CD14-positive monocyte (primary cell): ENCODE results near the gene SNX18. TPM values are rescaled to one million over a fixed set of nuclear protein-coding genes. Genes with fewer than 3 reads are reported as not detected.
A peak's percentile ranks its signal among the peaks of the same experiment; 100 is the strongest.

ENCODE experiments used
- DNase-seq, 3 donors: peaks; one replicate each; pipeline ENCODE4 v3.0.0-alpha.2; 2011 to 2022
- H2AFZ ChIP-seq: 2 replicates; pipeline ENCODE4 v1.6.0; 2012; ENCODE audit warnings: mild to moderate bottlenecking, low read depth, low read length, inconsistent platforms; ENCODE audit not compliant: insufficient read depth, poor library complexity, severe bottlenecking
- H3K27ac ChIP-seq, 2 donors: 1 replicate in 1 of 2; 2 replicates in 1 of 2; pipeline ENCODE4 v1.5.1; 2012 to 2013; ENCODE audit warnings: low read length in 2 of 2, control low read depth in 1 of 2, inconsistent platforms in 1 of 2, low read depth in 1 of 2, mild to moderate bottlenecking in 1 of 2
- H3K27me3 ChIP-seq, 2 donors: one replicate each; pipeline versions ENCODE4 v1.6.0 to v1.6.1; 2011 to 2013; ENCODE audit warnings: low read length in 2 of 2; ENCODE audit not compliant: control insufficient read depth in 2 of 2, insufficient read depth in 2 of 2
- H3K36me3 ChIP-seq, 2 donors: replicated peaks in 1 of 2; 1 replicate in 1 of 2; 2 replicates in 1 of 2; pipeline versions ENCODE4 v1.5.1 to v1.6.1; 2012 to 2013; ENCODE audit warnings: low read length in 2 of 2, control low read depth in 1 of 2, inconsistent platforms in 1 of 2, mild to moderate bottlenecking in 1 of 2; ENCODE audit not compliant: insufficient read depth in 2 of 2, control insufficient read depth in 1 of 2
- H3K4me1 ChIP-seq, 2 donors: 1 replicate in 1 of 2; 2 replicates in 1 of 2; pipeline versions ENCODE4 v1.5.1 to v1.6.1; 2012 to 2013; ENCODE audit warnings: low read length in 2 of 2, control low read depth in 1 of 2, inconsistent platforms in 1 of 2, mild to moderate bottlenecking in 1 of 2, moderate library complexity in 1 of 2; ENCODE audit not compliant: insufficient read depth in 2 of 2, control insufficient read depth in 1 of 2
- H3K4me2 ChIP-seq: replicated peaks from 2 replicates; pipeline ENCODE3; 2012; ENCODE audit warnings: low read length, moderate library complexity, mild to moderate bottlenecking; ENCODE audit not compliant: poor library complexity, severe bottlenecking; ENCODE audit errors: extremely low read depth
- H3K4me3 ChIP-seq, 3 experiments: fragments of 200-600 bp in 1 of 3; sonication (generic) in 1 of 3; replicated peaks in 1 of 3; 1 replicate in 2 of 3; 2 replicates in 1 of 3; pipeline ENCODE4 v1.5.1; 2011 to 2013; ENCODE audit warnings: low read length in 3 of 3, mild to moderate bottlenecking in 3 of 3, control low read depth in 2 of 3, low read depth in 2 of 3, inconsistent platforms in 1 of 3, moderate library complexity in 1 of 3
- H3K79me2 ChIP-seq: 2 replicates; pipeline ENCODE4 v1.6.0; 2012; ENCODE audit warnings: mild to moderate bottlenecking, control low read depth, inconsistent platforms, low read length, moderate library complexity; ENCODE audit not compliant: insufficient read depth
- H3K9ac ChIP-seq: 2 replicates; pipeline ENCODE4 v1.6.0; 2017; ENCODE audit warnings: low read length, mild to moderate bottlenecking; ENCODE audit not compliant: insufficient read depth, poor library complexity, severe bottlenecking
- H3K9me3 ChIP-seq, 2 donors: replicated peaks in 1 of 2; 1 replicate in 1 of 2; 2 replicates in 1 of 2; pipeline versions ENCODE4 v1.5.1 to v1.6.1; 2012 to 2013; ENCODE audit warnings: low read length in 2 of 2, control low read depth in 1 of 2; ENCODE audit not compliant: control insufficient read depth in 1 of 2, insufficient read depth in 1 of 2
- H4K20me1 ChIP-seq: 2 replicates; pipeline ENCODE4 v1.6.0; 2012; ENCODE audit warnings: mild to moderate bottlenecking, low read length, control low read depth, moderate library complexity; ENCODE audit not compliant: insufficient read depth
- H3K27ac Mint-ChIP-seq, 7 donors: one replicate each; pipeline ENCODE4 v1.8.0; 2020; ENCODE audit warnings: mild to moderate bottlenecking in 7 of 7, mixed read lengths in 7 of 7, moderate library complexity in 6 of 7, inconsistent platforms in 2 of 7
- H3K27me3 Mint-ChIP-seq, 3 donors: one replicate each; pipeline ENCODE4 v1.8.0; 2021 to 2022; ENCODE audit warnings: low read depth in 3 of 3, mild to moderate bottlenecking in 3 of 3, mixed read lengths in 3 of 3, moderate library complexity in 3 of 3, inconsistent platforms in 1 of 3
- H3K36me3 Mint-ChIP-seq, 2 donors: one replicate each; pipeline ENCODE4 v1.8.0; 2020; ENCODE audit warnings: mixed read lengths in 2 of 2, inconsistent platforms in 1 of 2, mild to moderate bottlenecking in 1 of 2
- H3K4me1 Mint-ChIP-seq: one replicate; pipeline ENCODE4 v1.8.0; 2020; ENCODE audit warnings: mild to moderate bottlenecking, mixed read lengths
- H3K4me3 Mint-ChIP-seq, 2 donors: one replicate each; pipeline ENCODE4 v1.8.0; 2020; ENCODE audit warnings: mild to moderate bottlenecking in 2 of 2, mixed read lengths in 2 of 2, moderate library complexity in 1 of 2
- H3K9me3 Mint-ChIP-seq, 7 donors: one replicate each; pipeline ENCODE4 v1.8.0; 2020 to 2022; ENCODE audit warnings: mixed read lengths in 7 of 7, mild to moderate bottlenecking in 6 of 7, moderate library complexity in 6 of 7, inconsistent platforms in 2 of 7
- CTCF ChIP-seq: fragments of 200-600 bp; IDR thresholded peaks from one replicate; pipeline ENCODE4 v1.8.0; 2022; ENCODE audit warnings: antibody characterized with exemption, mild to moderate bottlenecking
- WGBS: methylation state at CpG from one replicate; pipeline ENCODE4 v1.1.5; 2013; ENCODE audit warnings: missing lambda C conversion rate; ENCODE audit not compliant: insufficient coverage; 5-methylcytosine and 5-hydroxymethylcytosine counted together
- intact Hi-C, 2 donors: fragments of 100-400 bp; cut with micrococcal nuclease; formaldehyde crosslinking; loops; one replicate each; pipeline versions ENCODE4 v1.15.0 to v1.15.1; 2023
- polyA plus RNA-seq, 3 donors: library from polyadenylated mRNA; depleted of rRNA in 1 of 3; unstranded in 2 of 3; stranded (reverse) in 1 of 3; fragments of 300-500 nt in 2 of 3; fragments of >200 nt in 1 of 3; fragmentation: Illumina TruSeq in 2 of 3; gene quantifications; 1 replicate in 2 of 3; 2 replicates in 1 of 3; pipeline ENCODE4 v1.2.3, GENCODE V29; 2012 to 2021

The SNX18 gene
- polyA plus RNA-seq, 3 donors, result 6.8 to 33.3 (median 12.4) TPM

- Histone ChIP-seq H3K27ac (no peak overlapping the region), H3K27me3 (peaks cover 0 to 8% of the 10 kb centered on the region in 2 donors), H4K20me1 (peaks cover 9% of the 10 kb centered on the region), H3K79me2 (peaks cover 17% of the 10 kb centered on the region), H3K4me1 (peaks cover 13 to 14% of the 10 kb centered on the region in 2 donors), H3K9ac (no peak overlapping the region), H3K4me3 (no peak overlapping the region), H3K36me3 (peaks cover 0 to 3% of the 10 kb centered on the region in 2 donors), H3K9me3 (no peaks in the 10 kb centered on the region), H2AFZ (no peak overlapping the region), H3K4me2 (no peak overlapping the region)
- peaks cover 12 to 13% (median 13%) of the 10 kb centered on the region in 3 donors for H3K27me3 Mint-ChIP-seq
- WGBS, result no CpG with 5 or more reads among the region's 4 CpGs
- peaks cover 13% of the 10 kb centered on the region for H3K4me1 Mint-ChIP-seq
- peaks cover 7 to 9% of the 10 kb centered on the region in 2 donors for H3K36me3 Mint-ChIP-seq
- intact Hi-C loops, result no loop called here
- no peak overlapping the region for H3K4me3 Mint-ChIP-seq
- peaks cover 0 to 6% (median 0%) of the 10 kb centered on the region in 7 donors for H3K9me3 Mint-ChIP-seq
- no peak for TF ChIP-seq CTCF
- H3K27ac Mint-ChIP-seq, result no peak overlapping the region
- peak in 2 of 3 donors; percentile 32 to 50 for DNase-seq
Observed at GRCh38 chr5:54514291-54514690, 3.3 kb upstream of the SNX18 start.

GRCh38 chr5:54514841-54515432 is 2.6 kb upstream of the SNX18 start:
- WGBS, result 81% methylated on average over 6 of the region's 8 CpGs
- no peak for TF ChIP-seq CTCF
- intact Hi-C loops, result loop anchor here (5.0 kb wide), 3 partner anchors 332 to 632 kb away; no protein-coding TSS in a partner anchor

More at GRCh38 chr5:54514841-54515432, 2.6 kb upstream of the SNX18 start:
- Histone ChIP-seq H3K36me3 (peaks cover 0 to 3% of the 10 kb centered on the region in 2 donors), H3K27ac (no peak overlapping the region), H3K9me3 (no peaks in the 10 kb centered on the region), H4K20me1 (peaks cover 14% of the 10 kb centered on the region), H3K9ac (no peak overlapping the region), H3K27me3 (peaks cover 0 to 8% of the 10 kb centered on the region in 2 donors), H2AFZ (no peak overlapping the region), H3K4me2 (no peak overlapping the region), H3K79me2 (peaks cover 24% of the 10 kb centered on the region), H3K4me1 (peaks cover 15 to 19% of the 10 kb centered on the region in 2 donors), H3K4me3 (no peak overlapping the region)
- peak overlapping the region in 1 of 2 donors; percentile 1 for H3K4me3 Mint-ChIP-seq
- peaks cover 10 to 15% (median 13%) of the 10 kb centered on the region in 3 donors for H3K27me3 Mint-ChIP-seq
- H3K36me3 Mint-ChIP-seq, result peaks cover 11 to 14% of the 10 kb centered on the region in 2 donors
- peaks cover 0 to 4% (median 0%) of the 10 kb centered on the region in 7 donors for H3K9me3 Mint-ChIP-seq
- H3K27ac Mint-ChIP-seq, result no peak overlapping the region
- H3K4me1 Mint-ChIP-seq, result peaks cover 15% of the 10 kb centered on the region
- no peak for DNase-seq
